ENCODE data around the gene TSHZ2. TPM values are rescaled to one million over a fixed set of nuclear protein-coding genes. Genes with fewer than 3 reads are reported as not detected.

The TSHZ2 gene
- total and polyA plus RNA-seq, 2 of the 4 experiments (the other 2 are of a cell fraction): under 0.01 to 0.02 TPM

DNA sequence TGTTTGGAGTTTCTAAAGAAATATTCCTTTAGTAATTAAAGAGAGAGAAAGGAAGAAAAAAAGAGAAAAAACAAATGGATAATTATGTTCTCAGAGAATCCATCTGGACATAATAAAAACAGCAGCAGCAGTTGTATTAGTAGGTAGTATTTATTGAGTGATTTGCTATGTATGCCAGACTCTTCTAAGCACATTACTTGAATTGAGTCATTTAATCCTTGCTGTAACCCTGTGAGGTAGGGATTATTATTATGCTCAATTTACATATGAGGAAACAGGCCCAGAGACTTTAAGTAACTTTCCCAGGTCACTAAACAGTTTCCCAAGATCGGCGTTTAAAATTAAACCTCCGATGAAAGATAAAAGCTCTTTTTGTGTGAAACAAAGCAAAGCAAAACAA, 238.8 kb downstream of the TSHZ2 start:
- H3K27ac ChIP-seq (ENCODE audit: insufficient read depth, low read length): no peak overlapping the region
- no peak overlapping the region for H3K56ac ChIP-seq (ENCODE audit: extremely low read depth, insufficient read depth, low read length)
- no CpG with 5 or more reads among the region's 3 CpGs for WGBS, 2 experiments (ENCODE audit: extremely low coverage in 2 of 2, insufficient read length in 1 of 2)
- H3K9me1 ChIP-seq (ENCODE audit: insufficient read depth, low read length): no peaks in the 10 kb centered on the region
- H3K9me3 ChIP-seq (ENCODE audit: control insufficient read depth, insufficient read depth, low read length): no peaks in the 10 kb centered on the region
- DNase-seq (no peak), ATAC-seq (ENCODE audit: low read depth) (no peak)
- no peak overlapping the region for H3K23ac ChIP-seq (ENCODE audit: low read depth, low read length)
- no peaks in the 10 kb centered on the region; the same call in 1 of the 2 replicates for H3K27me3 ChIP-seq (ENCODE audit: control insufficient read depth, insufficient read depth, low read length)
- no peak overlapping the region for H4K5ac ChIP-seq (ENCODE audit: low read depth, low read length)
- H2BK20ac ChIP-seq (ENCODE audit: low read depth, low read length): no peak overlapping the region
- no peak overlapping the region for H3K18ac ChIP-seq (ENCODE audit: low read depth, low read length)
- H2AFZ ChIP-seq (replicated peaks; ENCODE audit: low read length, poor library complexity): no peak overlapping the region
- no peak overlapping the region for H3K4ac ChIP-seq (ENCODE audit: low read depth, low read length)
- no peaks in the 10 kb centered on the region for H4K20me1 ChIP-seq (ENCODE audit: insufficient read depth, low read length)
- no peak overlapping the region for H2BK5ac ChIP-seq (ENCODE audit: low read depth, low read length, poor library complexity, severe bottlenecking)
- dilution Hi-C loops (cut with HindIII; ENCODE audit: low sequenced_read_pairs, unreplicated experiment): no loop called here
- H3K14ac ChIP-seq (replicated peaks; ENCODE audit: low read depth, low read length): no peak overlapping the region
- no peak overlapping the region for H2BK15ac ChIP-seq (ENCODE audit: low read depth, low read length)
- H3K9ac ChIP-seq (ENCODE audit: low read depth, low read length): no peak overlapping the region
- no peak for TF ChIP-seq MAFK (IDR thresholded peaks at IDR 0.05; ENCODE audit: low read depth, low read length)
- no peak for TF ChIP-seq POLR2A (IDR thresholded peaks at IDR 0.05; ENCODE audit: low read depth, low read length)
- TF ChIP-seq CHD1 (IDR thresholded peaks at IDR 0.05; ENCODE audit: low read depth, low read length): no peak
- TF ChIP-seq, protein P1, sequence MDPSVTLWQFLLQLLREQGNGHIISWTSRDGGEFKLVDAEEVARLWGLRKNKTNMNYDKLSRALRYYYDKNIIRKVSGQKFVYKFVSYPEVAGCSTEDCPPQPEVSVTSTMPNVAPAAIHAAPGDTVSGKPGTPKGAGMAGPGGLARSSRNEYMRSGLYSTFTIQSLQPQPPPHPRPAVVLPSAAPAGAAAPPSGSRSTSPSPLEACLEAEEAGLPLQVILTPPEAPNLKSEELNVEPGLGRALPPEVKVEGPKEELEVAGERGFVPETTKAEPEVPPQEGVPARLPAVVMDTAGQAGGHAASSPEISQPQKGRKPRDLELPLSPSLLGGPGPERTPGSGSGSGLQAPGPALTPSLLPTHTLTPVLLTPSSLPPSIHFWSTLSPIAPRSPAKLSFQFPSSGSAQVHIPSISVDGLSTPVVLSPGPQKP (IDR thresholded peaks at IDR 0.05; ENCODE audit: borderline replicate concordance, low read depth, low read length): no peak
- H2BK120ac ChIP-seq (ENCODE audit: low read depth, low read length): no peak overlapping the region
- H3K36me3 ChIP-seq (ENCODE audit: control insufficient read depth, insufficient read depth, low read length): no peaks in the 10 kb centered on the region
- H3K4me2 ChIP-seq (ENCODE audit: low read depth, low read length): no peak overlapping the region
- ChIA-PET CTCF (no interaction called here), POLR2A (ENCODE audit: unreplicated experiment) (no interaction called here)
- no peak overlapping the region for H3K4me3 ChIP-seq (ENCODE audit: insufficient read depth, low read depth, low read length)
- no TSS peak for BruUV-seq (replicated peaks)
- H3K79me1 ChIP-seq (ENCODE audit: low read depth in 1 of 2, low read length in 2 of 2): no peaks in the 10 kb centered on the region
- H2AK9ac ChIP-seq (replicated peaks; ENCODE audit: low read depth, low read length, poor library complexity): no peak overlapping the region
- H2AK5ac ChIP-seq (ENCODE audit: low read depth, low read length): no peak overlapping the region
- in situ Hi-C loops (cut with MboI; ENCODE audit: low sequenced_read_pairs): loop anchor here (25.0 kb wide), 1 partner anchor 899 kb away; no protein-coding TSS in a partner anchor
- no peaks in the 10 kb centered on the region for H3K4me1 ChIP-seq (ENCODE audit: control insufficient read depth, insufficient read depth, low read length)
- no peak overlapping the region for H4K91ac ChIP-seq (ENCODE audit: insufficient read depth, low read depth, low read length)
- intact Hi-C loops (cut with micrococcal nuclease): loop anchor here (10.0 kb wide), 1 partner anchor 334 kb away; no protein-coding TSS in a partner anchor
- no peak overlapping the region for H4K8ac ChIP-seq (ENCODE audit: low read depth in 2 of 2, low read length in 2 of 2)

Data from IMR-90 (cell line).